ENCODE data around the gene NBAS.

DNA sequence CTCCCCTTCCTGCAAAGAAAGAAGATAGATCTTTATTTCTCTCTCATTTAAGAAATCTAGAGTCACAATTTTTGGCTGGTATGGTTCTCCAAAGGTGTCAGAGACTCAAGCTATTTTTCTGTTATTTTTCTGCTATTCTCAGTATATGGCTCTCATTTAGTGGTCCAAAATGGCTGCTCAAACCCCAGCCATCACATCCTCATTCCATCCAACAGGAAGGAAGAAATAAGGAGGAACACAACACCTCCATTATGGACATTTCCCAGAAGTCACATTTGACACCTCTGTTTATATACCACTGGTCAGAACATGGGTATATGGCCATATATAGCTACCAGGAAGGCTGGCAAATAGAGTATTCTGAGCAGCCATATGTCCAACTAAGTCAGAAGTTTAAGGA is 23.2 kb upstream of the NBAS start:
- TF ChIP-seq CTCF (IDR thresholded peaks at IDR 0.05; ENCODE audit: low read depth, low read length), result no peak
- TF ChIP-seq POLR2A (IDR thresholded peaks at IDR 0.05; ENCODE audit: extremely low read depth, insufficient read length), result no peak
- TF ChIP-seq, protein P1, sequence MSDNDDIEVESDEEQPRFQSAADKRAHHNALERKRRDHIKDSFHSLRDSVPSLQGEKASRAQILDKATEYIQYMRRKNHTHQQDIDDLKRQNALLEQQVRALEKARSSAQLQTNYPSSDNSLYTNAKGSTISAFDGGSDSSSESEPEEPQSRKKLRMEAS (IDR thresholded peaks at IDR 0.05; ENCODE audit: low read depth, low read length), result no peak
